GM18505 (cell line): ENCODE results near the gene TRIOBP.
"Not testable (repeated sequence)": the region's sequence is repeated elsewhere in the genome, so short reads cannot be mapped to it uniquely, and the experiment has no call there.

ENCODE experiments used
- ATAC-seq: cut with Tn5 transposase; IDR thresholded peaks from one replicate; pipeline ENCODE4 v1.9.1; 2021; ENCODE audit not compliant: unreplicated experiment
- POLR2A ChIP-seq: IDR thresholded peaks from 4 replicates; pipeline ENCODE4 v1.6.1; 2011; ENCODE audit warnings: borderline replicate concordance; ENCODE audit not compliant: insufficient read depth, insufficient read length; ENCODE audit errors: extremely low read depth

The TRIOBP gene

GRCh38 chr22:37690901-37691504, 5.8 kb upstream of the TRIOBP start:
- no peak for ATAC-seq
- no peak for TF ChIP-seq POLR2A

- ATAC-seq = no peak
- TF ChIP-seq POLR2A = peak; percentile 33
Measured at GRCh38 chr22:37692627-37693285, 4.1 kb upstream of the TRIOBP start.

GRCh38 chr22:37694131-37694530, 2.7 kb upstream of the TRIOBP start:
- not testable (repeated sequence) for ATAC-seq

- not testable (repeated sequence) for ATAC-seq
Measured at GRCh38 chr22:37696260-37696656, 590 bp upstream of the TRIOBP start.

GRCh38 chr22:37697538-37697835, 639 bp downstream of the TRIOBP start:
- no peak for TF ChIP-seq POLR2A
- ATAC-seq = no peak

GRCh38 chr22:37701141-37701786, 4.4 kb downstream of the TRIOBP start:
- no peak for ATAC-seq
- TF ChIP-seq POLR2A = no peak

GRCh38 chr22:37703906-37704305, 7.1 kb downstream of the TRIOBP start:
- no peak for TF ChIP-seq POLR2A
- no peak for ATAC-seq

GRCh38 chr22:37704645-37705044, 7.8 kb downstream of the TRIOBP start:
- no peak for ATAC-seq
- no peak for TF ChIP-seq POLR2A

GRCh38 chr22:37705205-37705604, 8.4 kb downstream of the TRIOBP start:
- no peak for ATAC-seq
- TF ChIP-seq POLR2A = no peak

GRCh38 chr22:37708580-37709444, 12.0 kb downstream of the TRIOBP start:
- no peak for TF ChIP-seq POLR2A
- no peak for ATAC-seq

- no peak for TF ChIP-seq POLR2A
- ATAC-seq = no peak
Measured at GRCh38 chr22:37709445-37709765, 12.6 kb downstream of the TRIOBP start.

- no peak for ATAC-seq
- TF ChIP-seq POLR2A = no peak
Measured at GRCh38 chr22:37710675-37711074, 13.8 kb downstream of the TRIOBP start.

- TF ChIP-seq POLR2A = no peak
- ATAC-seq = no peak
Measured at GRCh38 chr22:37711490-37711889, 14.6 kb downstream of the TRIOBP start.

GRCh38 chr22:37713761-37714160, 16.9 kb downstream of the TRIOBP start:
- no peak for ATAC-seq
- no peak for TF ChIP-seq POLR2A

- no peak for ATAC-seq
- TF ChIP-seq POLR2A = no peak
Measured at GRCh38 chr22:37714634-37715033, 17.8 kb downstream of the TRIOBP start.

- TF ChIP-seq POLR2A = no peak
- ATAC-seq = no peak
Measured at GRCh38 chr22:37715760-37716159, 18.9 kb downstream of the TRIOBP start.
